ENCODE results near the gene EIF4ENIF1.
A peak's percentile ranks its signal among the peaks of the same experiment; 100 is the strongest.
"Not testable (repeated sequence)": the region's sequence is repeated elsewhere in the genome, so short reads cannot be mapped to it uniquely, and the experiment has no call there.

The EIF4ENIF1 gene

GRCh38 chr22:31491218-31491962 is 1.7 kb upstream of the EIF4ENIF1 start:
- DNase-seq = no peak

GRCh38 chr22:31490496-31490925 is 869 bp upstream of the EIF4ENIF1 start:
- DNase-seq = peak; percentile 43

GRCh38 chr22:31488988-31489617 is 539 bp downstream of the EIF4ENIF1 start:
- DNase-seq = peak; percentile 38

DNA sequence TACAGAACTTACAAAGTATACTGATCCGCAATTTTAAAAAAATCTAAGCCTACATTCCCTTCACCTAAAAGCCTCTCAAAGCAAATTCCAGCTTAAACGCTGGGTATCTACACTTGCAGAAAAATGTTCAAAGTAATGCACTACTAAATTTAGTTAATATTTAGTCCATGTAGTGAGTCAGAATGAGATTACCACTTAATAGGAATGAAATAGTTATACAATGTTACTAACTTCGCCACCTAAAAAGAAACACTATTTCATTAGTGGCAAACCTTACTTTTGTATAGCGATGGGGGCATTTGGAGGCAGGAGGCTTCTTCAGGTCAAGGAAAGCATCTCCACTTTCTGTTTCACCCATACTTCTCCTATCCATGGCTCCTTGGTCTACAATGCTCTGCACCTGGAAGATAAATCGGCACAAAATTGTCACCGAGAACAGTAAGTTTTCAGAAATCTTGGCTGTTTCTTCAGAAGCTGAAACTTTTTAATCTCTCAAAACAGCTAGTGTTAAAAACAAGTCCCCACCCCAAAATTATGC is 1.2 kb downstream of the EIF4ENIF1 start:
- DNase-seq = no peak

- no peak for DNase-seq
These were observed 2.7 kb downstream of the EIF4ENIF1 start for GRCh38 chr22:31486951-31487350.

- not testable (repeated sequence) for DNase-seq
These were observed 3.3 kb downstream of the EIF4ENIF1 start for GRCh38 chr22:31486369-31486768.

DNA sequence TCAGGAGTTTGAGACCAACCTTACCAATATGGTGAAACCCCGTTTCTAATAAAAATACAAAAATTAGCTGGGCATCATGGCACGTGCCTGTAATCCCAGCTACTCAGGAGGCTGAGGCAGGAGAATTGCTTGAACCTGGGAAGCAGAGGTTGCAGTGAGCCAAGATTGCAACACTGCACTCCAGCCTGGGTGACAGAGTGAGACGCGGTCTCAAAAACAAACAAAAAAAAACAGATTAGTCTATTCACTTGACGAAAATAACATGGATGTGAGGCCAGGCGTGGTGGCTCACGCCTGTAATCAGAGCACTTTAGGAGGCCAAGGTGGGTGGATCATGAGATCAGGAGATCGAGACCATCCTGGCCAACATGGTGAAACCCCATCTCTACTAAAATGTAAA is 7.2 kb downstream of the EIF4ENIF1 start:
- DNase-seq = not testable (repeated sequence)

DNA sequence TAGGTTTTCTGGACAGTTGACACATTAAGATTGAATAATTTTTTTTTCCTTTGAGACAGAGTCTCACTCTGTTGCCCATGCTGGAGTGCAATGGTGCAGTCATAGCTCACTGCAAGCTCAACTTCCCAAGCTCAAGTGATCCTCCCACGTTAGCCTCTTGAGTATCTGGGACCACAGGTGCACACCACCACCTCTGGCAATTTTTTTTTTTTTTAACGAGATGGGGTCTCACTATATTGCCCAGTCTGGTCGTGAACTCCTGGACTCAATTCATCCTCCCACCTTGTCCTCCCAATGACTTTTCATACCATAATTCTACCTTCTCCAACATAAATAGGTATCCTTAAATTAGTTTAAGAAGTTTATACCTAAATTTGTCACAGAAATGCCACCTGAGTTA is 8.5 kb downstream of the EIF4ENIF1 start:
- DNase-seq = no peak

- no peak for DNase-seq
These were observed 12.3 kb downstream of the EIF4ENIF1 start for GRCh38 chr22:31477329-31477728.

DNA sequence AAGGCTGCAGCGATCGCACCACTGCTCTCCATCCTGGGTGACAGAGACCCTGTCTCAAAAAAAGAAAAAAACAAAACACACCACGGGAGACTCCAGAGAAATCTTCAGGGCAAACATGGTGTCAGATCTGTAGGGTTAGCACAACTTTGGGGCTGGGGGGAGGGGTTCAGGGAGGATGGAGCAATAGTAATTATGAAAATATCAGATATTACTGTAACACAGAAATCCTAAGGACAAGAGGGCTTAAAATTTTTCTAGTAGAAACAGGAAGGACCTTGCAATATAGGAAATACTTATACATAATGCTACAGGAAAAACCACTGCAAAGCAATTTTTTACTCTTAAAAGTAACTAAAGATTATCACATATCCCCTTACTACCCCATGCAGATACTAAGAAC is 13.8 kb downstream of the EIF4ENIF1 start:
- no peak for DNase-seq

DNA sequence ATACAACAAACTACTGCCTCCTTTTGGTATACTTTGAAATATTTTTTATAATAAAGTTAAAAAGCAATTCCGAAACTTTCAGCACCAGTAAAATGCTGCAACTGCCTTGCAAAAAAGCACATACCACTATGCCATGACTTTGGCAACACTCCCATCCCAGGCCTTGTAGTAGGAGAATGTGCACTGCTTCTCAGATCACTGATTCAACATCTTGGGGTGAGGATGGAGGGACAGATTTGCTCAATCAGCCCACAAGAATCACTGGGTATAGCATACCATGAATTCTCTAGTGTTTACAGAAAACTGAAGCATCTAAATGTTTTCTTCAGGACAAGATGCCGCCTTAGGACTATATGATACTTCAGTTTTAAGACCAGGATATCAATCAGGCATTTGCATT is 14.9 kb downstream of the EIF4ENIF1 start:
- DNase-seq = no peak

DNA sequence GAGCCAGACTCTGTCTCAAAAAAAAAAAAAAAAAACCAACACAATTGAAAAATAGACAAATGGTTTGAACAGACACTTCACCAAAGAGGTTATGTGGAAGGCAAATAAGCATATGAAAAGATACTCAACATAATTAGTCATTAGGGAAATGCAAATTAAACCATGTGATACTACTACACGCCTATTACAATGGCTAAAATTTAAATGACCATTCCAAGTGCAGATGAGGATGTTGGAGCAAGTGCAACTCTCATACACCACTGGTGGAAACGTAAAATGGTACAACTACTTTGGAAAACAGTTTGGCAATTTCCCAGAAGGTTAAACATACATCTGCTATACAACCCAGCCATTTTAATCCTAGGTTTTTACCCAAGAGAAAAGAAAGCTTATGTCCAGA is 24.3 kb downstream of the EIF4ENIF1 start:
- DNase-seq = no peak

GRCh38 chr22:31461699-31462098 is 27.9 kb downstream of the EIF4ENIF1 start:
- no peak for DNase-seq

- no peak for DNase-seq
These were observed 37.7 kb downstream of the EIF4ENIF1 start for GRCh38 chr22:31451709-31452571.

- no peak for DNase-seq
These were observed 40.1 kb downstream of the EIF4ENIF1 start for GRCh38 chr22:31449506-31449905.

GRCh38 chr22:31448382-31448781 is 41.3 kb downstream of the EIF4ENIF1 start:
- no peak for DNase-seq

GRCh38 chr22:31447337-31447736 is 42.3 kb downstream of the EIF4ENIF1 start:
- no peak for DNase-seq

- DNase-seq = no peak
These were observed 42.9 kb downstream of the EIF4ENIF1 start for GRCh38 chr22:31446767-31447166.

GRCh38 chr22:31446208-31446607 is 43.4 kb downstream of the EIF4ENIF1 start:
- no peak for DNase-seq

- DNase-seq = no peak
These were observed 44.0 kb downstream of the EIF4ENIF1 start for GRCh38 chr22:31445642-31446041.

DNA sequence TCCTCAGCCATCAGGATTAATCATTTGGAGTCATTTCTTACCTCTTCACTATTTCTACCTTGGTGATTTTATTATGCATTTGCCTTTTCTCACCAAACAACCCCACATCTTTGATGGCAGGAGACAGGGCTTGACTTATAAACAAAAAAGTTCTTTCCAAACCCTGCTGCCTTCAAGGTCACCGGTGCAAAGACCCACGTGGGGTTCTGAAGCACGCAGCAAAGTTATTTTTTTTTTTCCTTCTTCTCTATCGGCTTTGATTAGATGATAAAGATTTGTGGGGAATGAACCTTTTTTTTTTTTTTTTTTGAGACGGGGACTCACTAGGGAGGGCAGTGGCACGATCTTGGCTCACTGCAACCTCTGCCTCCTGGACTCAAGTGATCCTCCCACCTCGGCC is 46.1 kb downstream of the EIF4ENIF1 start:
- no peak for DNase-seq

DNA sequence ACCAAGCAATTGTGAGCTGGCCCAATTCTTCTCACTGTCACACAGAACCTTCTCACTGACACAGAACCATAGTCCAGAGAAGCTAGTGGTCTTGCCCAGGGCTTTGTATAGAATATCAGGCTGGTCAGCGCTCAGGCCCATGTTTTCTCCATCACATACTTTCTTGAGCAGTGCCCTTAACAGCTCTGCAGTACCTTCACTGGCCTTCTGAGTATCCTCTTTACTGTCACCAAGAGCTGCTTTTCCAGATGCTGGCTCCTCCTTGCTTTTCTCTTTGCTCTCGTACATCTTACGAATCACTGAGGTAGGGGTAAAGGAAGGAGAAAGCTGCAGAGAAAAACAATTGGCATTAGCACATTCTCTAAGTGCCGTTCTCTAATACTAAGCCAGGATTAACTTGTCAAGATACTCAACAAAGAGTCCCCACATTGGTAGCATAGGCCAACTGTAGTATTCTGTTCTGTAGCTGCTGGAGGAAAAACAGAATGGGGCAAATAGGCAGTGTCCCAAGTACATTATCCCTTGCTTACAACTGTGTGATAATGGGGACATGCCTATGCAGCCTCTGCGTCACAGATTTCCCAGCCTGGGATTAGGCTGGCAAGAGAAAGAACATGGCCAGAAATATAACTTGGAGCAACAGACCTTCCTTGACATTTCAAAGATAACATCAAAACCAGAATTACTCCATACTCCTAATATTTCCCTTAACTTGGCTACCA is 46.7 kb downstream of the EIF4ENIF1 start:
- no peak for DNase-seq

DNA sequence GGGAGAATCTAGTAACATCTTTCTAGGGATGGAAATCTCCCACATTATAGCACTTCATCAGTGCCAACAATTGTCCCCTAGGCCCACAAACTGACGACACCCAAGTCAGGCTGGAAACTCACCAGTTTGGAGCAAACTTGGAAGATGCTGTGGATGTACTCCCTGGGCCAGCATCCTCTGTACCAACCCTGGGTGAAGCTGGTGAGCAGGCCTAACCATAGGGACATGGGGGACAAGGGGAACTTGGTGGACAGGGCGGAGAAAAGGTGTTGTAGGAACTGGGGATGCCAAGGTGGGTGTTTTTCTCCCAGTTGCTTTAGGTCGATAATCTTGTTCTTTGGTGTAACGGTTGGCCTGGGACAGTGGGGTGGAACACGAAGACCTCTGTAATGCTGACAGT is 48.0 kb downstream of the EIF4ENIF1 start:
- no peak for DNase-seq
